HG03521 (cell line): ENCODE measurements around the gene KCNC3.
"Not testable (repeated sequence)": the region's sequence is repeated elsewhere in the genome, so short reads cannot be mapped to it uniquely, and the experiment has no call there.

Source experiments
- ATAC-seq: cut with Tn5 transposase; IDR thresholded peaks from one replicate; pipeline ENCODE4 v1.9.1; 2021; ENCODE audit warnings: mild to moderate bottlenecking, moderate library complexity; ENCODE audit not compliant: unreplicated experiment

The KCNC3 gene

GRCh38 chr19:50356691-50357177 is 27.6 kb upstream of the KCNC3 start:
- ATAC-seq, result no peak

GRCh38 chr19:50353487-50353880 is 24.3 kb upstream of the KCNC3 start:
- not testable (repeated sequence) for ATAC-seq

- no peak for ATAC-seq
These were observed 23.1 kb upstream of the KCNC3 start for GRCh38 chr19:50352242-50352641.

- no peak for ATAC-seq
These were observed 20.3 kb upstream of the KCNC3 start for GRCh38 chr19:50349277-50350057.

GRCh38 chr19:50347089-50347581 is 18.0 kb upstream of the KCNC3 start:
- not testable (repeated sequence) for ATAC-seq

GRCh38 chr19:50344661-50345318 is 15.6 kb upstream of the KCNC3 start:
- ATAC-seq, result peak; percentile 51

GRCh38 chr19:50341091-50341564 is 12.0 kb upstream of the KCNC3 start:
- ATAC-seq, result no peak

- ATAC-seq, result no peak
These were observed 11.2 kb upstream of the KCNC3 start for GRCh38 chr19:50340331-50340730.

- ATAC-seq, result not testable (repeated sequence)
These were observed 7.9 kb upstream of the KCNC3 start for GRCh38 chr19:50337031-50337430.

- ATAC-seq, result no peak
These were observed 5.7 kb upstream of the KCNC3 start for GRCh38 chr19:50334741-50335421.

GRCh38 chr19:50333737-50334617 is 4.8 kb upstream of the KCNC3 start:
- ATAC-seq, result peak; percentile 18

GRCh38 chr19:50333235-50333736 is 4.1 kb upstream of the KCNC3 start:
- peak; percentile 38 for ATAC-seq

- ATAC-seq, result no peak
These were observed 3.3 kb upstream of the KCNC3 start for GRCh38 chr19:50332244-50333038.

GRCh38 chr19:50331994-50332243 is 2.7 kb upstream of the KCNC3 start:
- ATAC-seq, result no peak

GRCh38 chr19:50331221-50331993 is 2.2 kb upstream of the KCNC3 start:
- no peak for ATAC-seq

GRCh38 chr19:50330365-50331078 is 1.3 kb upstream of the KCNC3 start:
- ATAC-seq, result peak; percentile 29

GRCh38 chr19:50329926-50330294 is 733 bp upstream of the KCNC3 start:
- not testable (repeated sequence) for ATAC-seq

GRCh38 chr19:50328873-50329145 is 368 bp downstream of the KCNC3 start:
- ATAC-seq, result peak; percentile 16
